ENCODE results near the gene STK32B. TPM values are rescaled to one million over a fixed set of nuclear protein-coding genes. Genes with fewer than 3 reads are reported as not detected.
"Not testable (repeated sequence)": the region's sequence is repeated elsewhere in the genome, so short reads cannot be mapped to it uniquely, and the experiment has no call there.

STK32B gene
- 56.0 TPM for polyA plus RNA-seq (2013, experiment 1 of 2; ENCODE audit: insufficient read length)
- polyA plus RNA-seq (2013, experiment 2 of 2; ENCODE audit: insufficient read length), result 74.5 TPM

DNA sequence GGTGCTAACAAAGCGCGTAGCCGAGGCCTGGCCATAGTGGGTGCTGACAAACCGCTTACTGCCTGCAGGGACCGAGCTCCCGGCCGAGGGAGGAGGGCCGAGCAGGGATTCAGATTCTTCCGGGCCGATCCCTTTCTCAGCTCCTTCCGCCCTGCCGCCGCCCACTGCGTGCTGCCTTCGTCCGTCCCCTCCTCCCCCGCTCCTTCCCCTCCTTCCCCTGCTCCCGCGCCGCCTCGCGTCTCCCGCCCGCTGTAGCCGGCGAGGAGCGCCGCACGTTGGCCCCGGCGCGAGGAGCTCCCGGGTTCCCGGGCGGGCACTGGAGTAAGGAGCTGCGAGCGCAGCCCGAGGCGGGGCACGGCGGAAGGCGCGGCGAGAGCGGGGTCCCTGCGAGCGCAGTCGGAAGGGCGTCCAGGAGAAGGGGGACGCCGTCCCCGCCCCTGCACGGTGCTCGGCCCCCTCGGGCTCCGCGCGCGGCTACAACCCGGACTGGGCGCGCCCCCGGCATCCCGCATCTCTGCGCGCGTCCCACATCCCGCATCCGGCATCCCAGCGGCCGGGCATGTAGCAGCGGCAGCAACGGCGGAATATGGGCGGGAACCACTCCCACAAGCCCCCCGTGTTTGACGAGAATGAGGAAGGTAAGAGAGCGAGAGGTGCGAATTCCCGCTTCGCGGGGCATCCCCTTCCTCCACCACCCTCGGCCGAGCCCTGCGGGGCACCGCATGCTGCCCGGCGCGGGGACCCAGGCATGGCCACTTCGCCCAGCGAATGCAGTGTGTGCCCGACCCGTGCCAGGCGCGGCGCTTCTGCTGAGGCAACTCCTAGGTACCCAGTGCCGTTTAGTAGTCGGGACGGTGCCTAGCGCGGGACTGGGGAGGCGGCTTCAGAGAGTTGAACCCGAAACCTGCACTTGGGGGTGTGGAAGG lies at the start of gene STK32B:
Gene STK32B (plus strand): TSS at position 203 of the 926 bp plus-strand sequence.
- DNase-seq, result peak; percentile 93

DNA sequence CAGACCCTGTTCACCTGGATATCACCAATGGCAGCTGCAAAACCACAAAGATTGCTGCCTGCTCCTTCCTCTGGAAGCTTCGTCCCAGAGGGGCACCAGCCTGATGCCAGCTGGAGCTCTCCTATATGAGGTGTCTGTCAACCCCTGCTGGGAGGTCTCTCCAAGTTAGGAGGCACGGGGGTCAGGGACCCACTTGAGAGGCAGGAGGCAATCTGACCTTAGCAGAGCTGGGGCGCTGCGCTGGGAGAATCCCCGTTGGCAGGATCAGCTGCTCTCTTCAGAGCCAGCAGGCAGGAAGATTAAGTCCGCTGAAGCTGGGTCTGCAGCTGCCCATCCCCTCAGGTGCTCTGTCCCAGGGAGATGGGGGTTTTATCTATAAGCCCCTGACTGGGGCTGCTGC lies 49.6 kb upstream of the STK32B start:
- not testable (repeated sequence) for DNase-seq

DNA sequence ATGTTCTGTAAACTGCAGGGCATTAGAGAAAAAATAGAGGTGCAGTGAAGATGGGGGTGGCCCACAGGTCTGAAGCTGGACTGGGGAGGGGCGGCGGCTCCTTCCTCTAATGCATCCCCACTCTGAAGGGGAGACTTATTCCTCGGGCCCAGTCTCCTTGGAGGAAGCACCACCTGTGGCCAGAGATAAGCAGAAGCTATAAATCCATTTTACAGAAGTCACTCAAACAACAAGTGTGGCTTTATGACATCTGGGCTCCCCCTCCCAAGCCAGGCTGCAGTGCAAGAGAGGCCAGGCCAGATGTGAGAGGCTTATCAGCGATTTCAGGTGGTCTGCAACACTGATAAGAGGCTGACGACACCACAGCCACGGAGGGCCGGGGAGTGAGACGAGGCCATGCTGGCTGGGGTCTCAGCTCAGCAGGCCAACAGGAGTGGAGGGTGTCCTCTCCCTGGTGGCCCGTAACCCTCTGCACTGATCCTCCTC lies 47.9 kb upstream of the STK32B start:
- DNase-seq, result no peak

- no peak for DNase-seq
Observed at GRCh38 chr4:5003918-5004317, 47.4 kb upstream of the STK32B start.

- no peak for DNase-seq
Observed at GRCh38 chr4:5004496-5004895, 46.8 kb upstream of the STK32B start.

DNA sequence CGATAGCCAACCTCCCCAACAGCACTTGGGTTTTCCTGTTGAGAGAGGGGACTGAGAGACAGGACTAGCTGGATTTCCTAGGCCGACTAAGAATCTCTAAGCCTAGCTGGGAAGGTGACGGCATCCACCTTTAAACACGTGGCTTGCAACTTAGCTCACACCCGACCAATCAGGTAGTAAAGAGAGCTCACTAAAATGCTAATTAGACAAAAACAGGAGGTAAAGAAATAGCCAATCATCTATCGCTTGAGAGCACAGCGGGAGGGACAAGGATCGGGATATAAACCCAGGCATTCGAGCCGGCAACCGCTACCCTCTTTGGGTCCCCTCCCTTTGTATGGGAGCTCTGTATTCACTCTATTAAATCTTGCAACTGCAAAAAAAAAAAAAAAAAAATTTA lies 44.3 kb upstream of the STK32B start:
- DNase-seq, result not testable (repeated sequence)

GRCh38 chr4:5009796-5010195 lies 41.5 kb upstream of the STK32B start:
- DNase-seq, result peak; percentile 30

DNA sequence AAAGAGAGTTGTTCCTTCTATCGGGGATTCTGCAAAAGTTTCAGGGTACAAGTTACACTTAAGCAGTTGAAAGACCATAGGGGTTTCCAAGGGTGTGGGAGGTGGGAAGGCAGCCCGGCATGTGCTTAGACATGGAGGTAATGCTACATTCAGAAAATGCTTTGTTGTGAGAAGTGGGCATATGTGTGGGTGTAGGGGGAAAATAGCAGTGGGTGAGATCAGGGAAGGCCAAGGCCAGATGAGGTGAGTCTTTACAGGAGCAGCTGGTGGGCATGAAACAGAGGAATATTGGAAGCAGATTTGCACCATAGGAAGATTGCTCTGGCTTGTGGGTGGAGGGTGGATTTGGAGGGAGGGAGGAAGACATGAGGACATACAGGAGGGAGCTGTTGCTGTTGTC lies 40.3 kb upstream of the STK32B start:
- DNase-seq, result no peak

GRCh38 chr4:5012244-5012898 lies 38.9 kb upstream of the STK32B start:
- DNase-seq, result no peak

DNA sequence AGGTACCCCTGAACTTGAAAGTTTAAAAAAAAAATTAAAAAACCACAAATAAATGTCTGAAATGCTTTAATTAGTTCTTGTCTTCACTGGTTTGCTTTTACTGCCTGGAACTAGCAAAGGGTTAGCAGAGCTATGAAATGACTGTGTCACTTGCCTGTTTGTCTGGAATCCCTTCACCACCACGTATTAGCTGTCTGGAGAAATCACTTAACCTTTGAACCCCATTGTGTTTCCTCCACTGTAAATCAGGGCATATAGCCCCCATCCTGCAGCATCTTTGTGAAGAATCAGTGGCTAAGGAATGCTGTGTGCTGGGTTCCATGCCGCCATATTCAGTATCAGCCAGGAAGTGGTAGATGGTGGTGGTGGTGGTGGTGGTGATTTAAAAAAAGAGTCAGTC lies 38.3 kb upstream of the STK32B start:
- no peak for DNase-seq

DNA sequence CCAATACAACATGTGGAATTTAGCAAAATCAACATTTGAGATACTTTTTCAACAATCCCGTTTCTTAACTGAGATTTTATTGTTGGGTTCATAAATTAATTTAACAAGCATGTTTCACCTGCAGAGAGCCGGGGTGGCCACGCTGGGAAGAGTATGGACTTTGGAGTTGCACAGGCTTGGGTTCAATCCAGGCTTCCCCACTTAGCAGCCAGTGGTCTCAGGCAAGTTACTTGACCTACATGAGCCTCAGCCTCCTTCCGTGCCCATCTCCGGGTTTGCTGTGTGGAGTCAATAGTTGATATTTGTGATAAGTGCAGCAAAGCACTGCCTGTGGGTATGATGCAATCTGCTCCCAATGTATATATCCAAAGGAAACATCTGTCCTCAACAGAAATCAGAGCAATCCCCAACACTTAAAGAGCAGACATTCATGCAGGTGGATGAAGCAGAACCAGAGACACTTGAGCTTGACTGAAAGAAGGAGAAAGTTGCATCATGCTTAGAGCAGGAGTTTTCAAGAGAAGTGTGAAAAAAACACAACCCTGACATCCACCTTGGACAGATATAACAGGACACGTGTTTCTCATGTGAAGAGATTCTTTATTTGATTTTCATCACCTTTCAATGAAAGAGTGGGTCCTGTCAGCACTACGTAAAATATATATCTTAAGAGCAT lies 37.1 kb upstream of the STK32B start:
- no peak for DNase-seq

GRCh38 chr4:5018096-5018495 lies 33.2 kb upstream of the STK32B start:
- no peak for DNase-seq

DNA sequence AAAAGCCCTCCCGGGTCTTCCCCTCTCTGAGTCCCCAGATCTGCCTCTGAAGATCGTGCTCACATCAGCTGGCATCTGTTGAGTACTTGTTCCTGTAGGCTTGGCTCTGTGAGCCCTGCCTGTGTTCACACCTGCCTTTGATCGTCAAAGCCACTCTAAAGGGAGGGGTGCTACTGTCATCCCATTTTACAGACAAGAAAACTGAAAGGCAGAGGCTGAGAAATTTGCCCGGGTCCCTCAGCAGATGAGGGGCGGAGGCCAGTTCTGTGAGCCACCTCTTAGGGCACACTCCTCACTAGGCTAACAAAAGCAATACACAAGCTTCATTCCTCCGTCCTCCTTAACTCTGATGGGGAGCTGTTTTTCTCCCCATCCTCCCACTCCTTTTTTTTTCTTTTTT lies 32.7 kb upstream of the STK32B start:
- no peak for DNase-seq

DNA sequence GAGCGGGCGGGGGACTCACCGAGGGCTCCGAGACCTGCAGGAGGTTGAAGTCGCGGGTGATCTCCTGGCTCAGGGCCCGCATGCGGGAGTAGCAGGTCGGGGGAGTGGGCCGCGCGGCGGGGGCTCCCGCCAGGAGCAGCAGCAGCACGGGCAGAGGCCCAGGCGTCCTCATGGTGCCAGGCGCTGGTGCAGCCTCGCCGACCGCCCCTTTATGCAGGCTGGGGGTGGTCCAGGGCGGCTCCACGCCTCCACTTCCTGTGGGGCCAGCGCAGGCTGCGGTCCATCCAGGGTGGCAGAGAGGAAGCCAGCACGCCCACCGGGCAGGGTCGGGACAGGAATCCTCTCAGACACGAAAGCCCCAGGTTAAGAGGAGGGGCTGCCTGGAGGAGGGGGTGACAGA lies 32.0 kb upstream of the STK32B start, which contains the start of gene CYTL1:
Gene CYTL1 (minus strand): TSS at position 185 of the 400 bp plus-strand sequence. CDS start 13 bp downstream, at position 172.
- DNase-seq, result peak; percentile 30

DNA sequence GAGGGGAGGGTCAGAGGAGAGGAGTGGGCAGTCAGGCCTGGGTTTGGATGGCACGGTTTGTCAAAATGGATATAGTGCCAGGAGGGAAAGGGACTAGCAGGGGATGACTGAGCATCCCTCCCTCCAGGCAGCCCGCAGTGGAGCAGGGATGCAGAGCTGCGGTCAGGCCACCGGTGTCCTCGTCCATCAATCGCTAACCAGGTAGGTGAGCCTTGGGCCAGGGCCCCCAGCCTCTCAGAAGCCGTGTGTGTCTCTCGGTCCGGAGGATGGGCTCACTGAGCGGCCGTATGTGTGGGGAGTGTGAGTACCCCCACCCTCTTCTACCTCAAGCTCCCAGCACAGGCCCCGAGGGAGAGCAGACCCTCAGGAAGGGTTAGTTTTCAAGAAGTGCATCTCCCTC lies 31.5 kb upstream of the STK32B start:
- DNase-seq, result no peak

- no peak for DNase-seq
Observed at GRCh38 chr4:5020341-5020740, 30.9 kb upstream of the STK32B start.

GRCh38 chr4:5021546-5021945 lies 29.7 kb upstream of the STK32B start:
- DNase-seq, result no peak

DNA sequence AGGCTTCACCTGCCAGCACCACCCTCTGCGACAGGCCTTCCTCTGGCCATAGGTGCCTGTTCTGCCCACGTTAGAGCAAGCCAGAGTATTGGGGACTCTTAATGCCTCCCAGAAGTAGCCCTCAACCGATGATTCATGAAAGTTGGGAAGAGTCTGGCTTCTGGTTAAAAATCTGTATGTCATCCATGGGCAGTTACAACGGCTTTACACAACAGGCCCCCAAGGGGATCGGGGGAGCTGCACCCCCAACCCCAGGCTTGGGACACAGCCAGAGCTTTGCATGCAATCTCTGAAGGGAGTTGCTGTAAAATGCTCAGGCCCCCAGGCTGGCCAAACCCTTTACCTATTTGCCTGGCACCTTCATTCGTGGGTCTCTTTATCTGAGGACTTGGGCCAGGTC lies 26.6 kb upstream of the STK32B start:
- no peak for DNase-seq

DNA sequence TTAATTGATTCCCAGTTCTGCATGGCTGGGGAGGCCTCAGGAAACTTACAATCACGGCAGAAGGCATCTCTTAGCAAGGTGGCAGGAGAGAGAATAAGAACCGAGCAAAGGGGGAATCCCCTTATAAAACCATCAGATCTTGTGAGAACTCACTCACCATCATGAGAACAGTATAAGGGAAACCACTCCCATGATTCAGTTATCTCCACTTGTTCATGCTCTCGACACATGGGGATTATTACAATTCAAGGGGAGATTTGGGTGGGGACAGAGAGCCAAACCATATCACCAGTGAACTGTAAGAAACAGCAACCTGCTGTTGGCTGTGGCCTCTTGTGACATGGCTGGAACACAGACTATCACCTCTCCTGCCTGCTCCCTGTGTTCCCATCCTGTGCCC lies 24.9 kb upstream of the STK32B start:
- no peak for DNase-seq

GRCh38 chr4:5027346-5027745 lies 23.9 kb upstream of the STK32B start:
- no peak for DNase-seq

DNA sequence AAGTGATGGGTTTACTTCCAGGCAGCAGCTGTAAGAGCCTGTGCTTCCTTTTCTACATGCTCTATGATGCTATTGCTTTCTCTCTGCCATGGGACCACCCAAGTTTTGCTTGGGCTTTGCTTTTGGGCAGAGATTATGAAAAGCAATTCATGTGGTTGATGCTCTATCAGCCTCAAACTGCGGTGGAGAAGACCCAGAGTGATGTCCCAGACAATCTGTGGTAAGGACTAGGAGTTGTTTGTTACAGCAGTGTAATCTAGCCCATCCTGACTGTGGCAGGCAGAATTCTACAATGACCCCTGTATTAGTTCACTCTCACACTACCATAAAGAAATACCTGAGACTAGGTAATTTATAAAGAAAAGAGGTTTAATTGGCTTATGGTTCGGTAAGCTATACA lies 22.8 kb upstream of the STK32B start:
- no peak for DNase-seq

DNA sequence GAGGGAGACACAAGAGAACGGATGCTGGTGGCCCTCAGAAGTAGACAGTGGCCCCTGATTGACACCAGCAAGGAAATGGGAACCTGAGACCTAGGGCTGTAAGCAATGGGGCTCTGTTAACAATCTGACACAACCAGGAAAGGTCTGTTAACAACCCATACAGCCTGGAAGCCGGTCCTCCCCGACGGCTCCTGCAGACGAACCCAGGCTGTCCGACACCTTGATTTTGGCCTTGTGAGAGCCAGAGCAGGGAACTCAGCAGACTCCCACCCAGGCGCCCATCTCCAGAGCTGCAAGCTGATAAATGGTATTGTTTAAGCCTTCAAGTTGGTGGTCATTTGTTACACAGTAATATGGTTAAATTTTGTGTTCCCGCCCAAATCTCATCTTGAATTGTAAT lies 21.8 kb upstream of the STK32B start:
- DNase-seq, result no peak

- DNase-seq, result no peak
Observed at GRCh38 chr4:5030221-5030620, 21.1 kb upstream of the STK32B start.
